OCI-LY7 (cell line): ENCODE measurements around the gene FDXR. TPM values are rescaled to one million over a fixed set of nuclear protein-coding genes. Genes with fewer than 3 reads are reported as not detected.

Experiments
- BruUV-seq: library from RNA; stranded (reverse); fragments of 400-500 nt; replicated peaks from 2 replicates; lab custom pipeline; 2021; lab: Mats Ljungman, UMichigan
- CTCF ChIA-PET: fragments of 300-600 bp; sonication (Branson Sonifier 250); formaldehyde crosslinking; loops from one replicate; lab custom pipeline; 2022; ENCODE audit warnings: antibody characterized with exemption; ENCODE audit not compliant: unreplicated experiment; lab: Charles Lee
- POLR2A ChIA-PET: fragments of 300-600 bp; sonication (Branson Sonifier 250); formaldehyde crosslinking; loops from one replicate; lab custom pipeline; 2022; ENCODE audit warnings: antibody characterized with exemption; lab: Charles Lee
- DNase-seq: peaks from one replicate; pipeline ENCODE4 v3.0.0-alpha.2; 2015; ENCODE audit warnings: low spot score
- H2AFZ ChIP-seq: fragments of 200-600 bp; sonication (generic), shearing (Covaris generic); 2 replicates; pipeline ENCODE4 v1.6.1; 2014; ENCODE audit warnings: mild to moderate bottlenecking, antibody characterized with exemption, low read length, moderate library complexity
- H3K27ac ChIP-seq: fragments of 200-600 bp; sonication (generic); 2 replicates; pipeline ENCODE4 v1.5.1; 2014; ENCODE audit warnings: mixed run types, low read depth, mild to moderate bottlenecking, moderate library complexity, low read length, inconsistent platforms; ENCODE audit not compliant: poor library complexity, severe bottlenecking
- H3K36me3 ChIP-seq: fragments of 200-600 bp; sonication (generic); 2 replicates; pipeline ENCODE4 v1.6.1; 2014; ENCODE audit warnings: mild to moderate bottlenecking, antibody characterized with exemption, low read length, moderate library complexity, mixed read lengths; ENCODE audit not compliant: insufficient read depth
- H3K4me1 ChIP-seq: fragments of 200-600 bp; sonication (generic); 2 replicates; pipeline ENCODE4 v1.5.1; 2014; ENCODE audit warnings: mild to moderate bottlenecking, low read length; ENCODE audit not compliant: insufficient read depth, poor library complexity, severe bottlenecking
- H3K4me2 ChIP-seq: fragments of 200-600 bp; sonication (generic); 2 replicates; pipeline ENCODE4 v1.6.1; 2014; ENCODE audit warnings: mild to moderate bottlenecking, low read length
- H3K4me3 ChIP-seq: fragments of 200-600 bp; sonication (generic); 2 replicates; pipeline ENCODE4 v1.5.1; 2014; ENCODE audit warnings: mild to moderate bottlenecking, low read depth, low read length; ENCODE audit not compliant: poor library complexity, severe bottlenecking
- H3K79me2 ChIP-seq: fragments of 200-600 bp; sonication (generic); 2 replicates; pipeline ENCODE4 v1.6.1; 2016; ENCODE audit warnings: low read depth, mild to moderate bottlenecking, low read length, moderate library complexity, mixed read lengths; ENCODE audit not compliant: insufficient read depth
- H3K9me2 ChIP-seq: fragments of 200-600 bp; sonication (generic); 2 replicates; pipeline ENCODE4 v1.6.1; 2016; ENCODE audit warnings: mild to moderate bottlenecking, low read length, mixed read lengths; ENCODE audit not compliant: insufficient read depth
- H3K9me3 ChIP-seq: fragments of 200-600 bp; sonication (generic); 2 replicates; pipeline ENCODE4 v1.6.1; 2014; ENCODE audit warnings: mild to moderate bottlenecking, mixed run types, low read length, mixed read lengths
- H4K20me1 ChIP-seq: fragments of 200-600 bp; sonication (generic); 2 replicates; pipeline ENCODE4 v1.6.1; 2014; ENCODE audit warnings: mild to moderate bottlenecking, antibody characterized with exemption, low read length, moderate library complexity, mixed read lengths; ENCODE audit not compliant: insufficient read depth
- CTCF ChIP-seq: fragments of 200-600 bp; sonication (generic); conservative IDR thresholded peaks from 2 replicates; pipeline ENCODE4 v1.5.1; 2014; ENCODE audit warnings: mild to moderate bottlenecking, antibody characterized with exemption, low read length, moderate library complexity, mixed read lengths
- EZH2phosphoT487 ChIP-seq: fragments of 200-600 bp; sonication (generic); IDR thresholded peaks from 2 replicates; pipeline ENCODE4 v1.6.1; 2018; ENCODE audit warnings: low read depth, borderline replicate concordance, mild to moderate bottlenecking, mixed run types, antibody characterized with exemption, low read length, moderate library complexity, mixed read lengths
- intact Hi-C: fragments of 100-400 bp; cut with micrococcal nuclease; formaldehyde crosslinking; loops from one replicate; pipeline ENCODE4 v1.10.0; 2022; ENCODE audit not compliant: unreplicated experiment
- total RNA-seq, 2 experiments: library from RNA; depleted of rRNA in 1 of 2; stranded (reverse); fragments of >200 nt in 1 of 2; shearing (Covaris generic) in 1 of 2; gene quantifications; 2 replicates each; pipeline ENCODE4 v1.2.3, GENCODE V29; 2014 to 2022

The FDXR gene
- total RNA-seq, 2 experiments from 2014 or later = 12.2 to 18.3 TPM

DNA sequence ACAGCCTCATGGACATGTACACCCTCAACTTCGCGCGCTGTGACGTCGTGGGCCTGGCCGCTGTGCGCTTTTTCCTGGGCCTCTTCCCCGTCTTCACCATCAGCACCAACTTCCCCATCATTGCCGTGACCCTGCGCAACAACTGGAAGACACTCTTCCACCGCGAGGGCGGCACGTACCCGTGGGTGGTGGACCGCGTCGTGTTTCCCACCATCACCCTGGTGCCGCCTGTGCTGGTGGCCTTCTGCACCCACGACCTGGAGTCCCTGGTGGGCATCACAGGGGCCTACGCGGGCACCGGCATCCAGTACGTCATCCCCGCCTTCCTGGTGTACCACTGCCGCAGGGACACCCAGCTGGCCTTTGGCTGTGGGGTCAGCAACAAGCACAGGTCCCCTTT lies 36.6 kb downstream of the FDXR start:
- no peak overlapping the region for H2AFZ ChIP-seq
- H3K27ac ChIP-seq = no peak overlapping the region
- H4K20me1 ChIP-seq = no peaks in the 10 kb centered on the region
- TF ChIP-seq CTCF = no peak
- no peak for TF ChIP-seq EZH2phosphoT487
- no peak for DNase-seq
- CTCF ChIA-PET = no interaction called here
- no peaks in the 10 kb centered on the region for H3K36me3 ChIP-seq
- H3K4me2 ChIP-seq = no peak overlapping the region
- H3K9me2 ChIP-seq = no peaks in the 10 kb centered on the region
- H3K9me3 ChIP-seq = no peaks in the 10 kb centered on the region
- BruUV-seq = no TSS peak
- peaks cover 54% of the 10 kb centered on the region for H3K4me1 ChIP-seq
- intact Hi-C loops = no loop called here
- H3K4me3 ChIP-seq = no peak overlapping the region
- no peaks in the 10 kb centered on the region for H3K79me2 ChIP-seq
- POLR2A ChIA-PET = no interaction called here

- peaks cover 40% of the 10 kb centered on the region for H3K4me1 ChIP-seq
- no peaks in the 10 kb centered on the region for H3K9me3 ChIP-seq
- ChIA-PET CTCF (interaction anchor here (0.7 to 3.4 kb wide), 5 partner anchors 28 to 127 kb away, joined by 3 to 16 read pairs (median 9); no protein-coding TSS in a partner anchor), POLR2A (interaction anchor here (0.5 to 1.7 kb wide), 8 partner anchors 23 to 132 kb away, joined by 3 to 5 read pairs (median 4); partner anchors contain the start of genes FDXR and NAT9)
- intact Hi-C loops = no loop called here
- peak; percentile 82 for DNase-seq
- H2AFZ ChIP-seq = peak overlapping the region; percentile 22; the same call in 1 of the 2 replicates
- peak overlapping the region; percentile 35 for H3K4me3 ChIP-seq
- H4K20me1 ChIP-seq = no peaks in the 10 kb centered on the region
- H3K4me2 ChIP-seq = peak overlapping the region; percentile 75
- H3K27ac ChIP-seq = peak overlapping the region; percentile 60
- no peaks in the 10 kb centered on the region for H3K79me2 ChIP-seq
- no peaks in the 10 kb centered on the region for H3K9me2 ChIP-seq
- no TSS peak for BruUV-seq
- no peak for TF ChIP-seq EZH2phosphoT487
- no peak for TF ChIP-seq CTCF
- H3K36me3 ChIP-seq = no peaks in the 10 kb centered on the region
These were observed 39.1 kb downstream of the FDXR start for GRCh38 chr17:74833501-74834377.
